ENCODE results near the gene C10orf120. TPM values are rescaled to one million over a fixed set of nuclear protein-coding genes. Genes with fewer than 3 reads are reported as not detected.

Gene C10orf120
- total RNA-seq, 1 donor from 2014 or later: not detected

DNA sequence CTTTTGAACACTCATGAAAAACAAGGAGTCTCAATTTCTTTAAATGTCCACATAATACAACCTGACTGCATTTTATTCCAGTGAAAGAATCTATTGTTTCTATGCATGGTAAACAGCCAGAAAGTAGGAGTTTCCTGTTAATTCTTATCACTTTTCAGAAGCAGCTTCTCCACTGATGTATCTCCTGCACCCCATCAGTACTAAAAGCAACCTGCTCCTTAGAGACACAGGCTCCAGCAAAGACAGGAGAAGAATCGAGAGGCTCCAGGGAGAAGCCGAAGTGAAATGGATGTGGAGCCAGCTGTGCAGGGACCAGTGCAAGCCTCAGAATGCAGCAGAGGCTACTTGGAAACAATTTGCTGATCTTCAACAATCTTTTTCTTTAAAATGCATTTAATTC is 16.4 kb upstream of the C10orf120 start:
- DNase-seq: no peak
- Mint-ChIP-seq H3K9me3 (no peaks in the 10 kb centered on the region), H3K27ac (no peak overlapping the region), H3K36me3 (ENCODE audit: low read depth) (no peaks in the 10 kb centered on the region), H3K4me1 (no peaks in the 10 kb centered on the region), H3K27me3 (peaks cover 1% of the 10 kb centered on the region), H3K4me3 (no peak overlapping the region)
- intact Hi-C loops (cut with micrococcal nuclease): no loop called here

GRCh38 chr10:122715576-122715975 is 15.9 kb upstream of the C10orf120 start:
- Mint-ChIP-seq H3K4me1 (no peaks in the 10 kb centered on the region), H3K27ac (no peak overlapping the region)
- no peak for DNase-seq

GRCh38 chr10:122713091-122713885 is 13.6 kb upstream of the C10orf120 start:
- no peak for DNase-seq
- intact Hi-C loops (cut with micrococcal nuclease): no loop called here
- Mint-ChIP-seq H3K4me1 (no peaks in the 10 kb centered on the region), H3K36me3 (ENCODE audit: low read depth) (no peaks in the 10 kb centered on the region), H3K9me3 (no peaks in the 10 kb centered on the region), H3K27ac (no peak overlapping the region), H3K27me3 (peaks cover 6% of the 10 kb centered on the region), H3K4me3 (no peak overlapping the region)

More at GRCh38 chr10:122715576-122715975, 15.9 kb upstream of the C10orf120 start:
- Mint-ChIP-seq H3K4me3 (no peak overlapping the region), H3K9me3 (no peaks in the 10 kb centered on the region), H3K27me3 (peaks cover 1% of the 10 kb centered on the region), H3K36me3 (ENCODE audit: low read depth) (no peaks in the 10 kb centered on the region)
- intact Hi-C loops (cut with micrococcal nuclease): no loop called here

- Mint-ChIP-seq H3K9me3 (no peaks in the 10 kb centered on the region), H3K27ac (no peak overlapping the region), H3K27me3 (peaks cover 9% of the 10 kb centered on the region), H3K4me1 (no peaks in the 10 kb centered on the region), H3K4me3 (no peak overlapping the region), H3K36me3 (ENCODE audit: low read depth) (no peaks in the 10 kb centered on the region)
- intact Hi-C loops (cut with micrococcal nuclease): no loop called here
- no peak for DNase-seq
These were observed 10.9 kb upstream of the C10orf120 start for GRCh38 chr10:122710576-122710975.

- Mint-ChIP-seq H3K36me3 (ENCODE audit: low read depth) (no peaks in the 10 kb centered on the region), H3K4me1 (no peaks in the 10 kb centered on the region), H3K27me3 (peaks cover 8% of the 10 kb centered on the region), H3K4me3 (no peak overlapping the region), H3K9me3 (no peaks in the 10 kb centered on the region), H3K27ac (no peak overlapping the region)
- no peak for DNase-seq
- intact Hi-C loops (cut with micrococcal nuclease): no loop called here
These were observed 10.3 kb upstream of the C10orf120 start for GRCh38 chr10:122709971-122710370.

GRCh38 chr10:122707535-122707934 is 7.9 kb upstream of the C10orf120 start:
- peaks cover 8% of the 10 kb centered on the region for H3K27me3 Mint-ChIP-seq
- no peak overlapping the region for H3K27ac Mint-ChIP-seq
- no peaks in the 10 kb centered on the region for H3K36me3 Mint-ChIP-seq (ENCODE audit: low read depth)
- no peak overlapping the region for H3K4me3 Mint-ChIP-seq
- intact Hi-C loops (cut with micrococcal nuclease): no loop called here
- no peaks in the 10 kb centered on the region for H3K4me1 Mint-ChIP-seq
- H3K9me3 Mint-ChIP-seq: no peaks in the 10 kb centered on the region
- no peak for DNase-seq

GRCh38 chr10:122706947-122707346 is 7.3 kb upstream of the C10orf120 start:
- H3K36me3 Mint-ChIP-seq (ENCODE audit: low read depth): no peaks in the 10 kb centered on the region
- intact Hi-C loops (cut with micrococcal nuclease): no loop called here
- H3K27me3 Mint-ChIP-seq: peaks cover 8% of the 10 kb centered on the region
- no peak for DNase-seq
- H3K27ac Mint-ChIP-seq: no peak overlapping the region
- H3K9me3 Mint-ChIP-seq: no peaks in the 10 kb centered on the region
- no peaks in the 10 kb centered on the region for H3K4me1 Mint-ChIP-seq
- H3K4me3 Mint-ChIP-seq: no peak overlapping the region

DNA sequence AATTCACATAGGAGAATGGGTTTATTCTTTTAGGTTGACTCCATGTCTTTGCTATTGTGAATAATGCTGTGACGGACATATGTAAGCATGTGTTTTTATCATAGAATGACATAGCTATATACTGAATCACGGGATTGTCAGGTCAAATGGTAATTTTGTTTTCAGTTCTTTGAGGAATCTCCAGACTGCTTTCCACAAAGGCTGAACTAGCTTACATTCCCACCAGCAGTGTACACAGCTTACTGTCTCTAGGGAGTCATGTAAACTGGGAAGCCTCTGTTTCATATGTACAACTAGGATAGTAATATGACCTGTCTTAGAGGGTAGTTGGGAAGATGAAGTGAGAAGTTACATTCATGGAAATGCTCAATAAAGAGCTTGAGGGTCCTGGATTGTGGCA is 6.8 kb upstream of the C10orf120 start:
- H3K4me3 Mint-ChIP-seq: no peak overlapping the region
- H3K9me3 Mint-ChIP-seq: no peaks in the 10 kb centered on the region
- H3K27me3 Mint-ChIP-seq: peaks cover 10% of the 10 kb centered on the region
- H3K36me3 Mint-ChIP-seq (ENCODE audit: low read depth): no peaks in the 10 kb centered on the region
- H3K4me1 Mint-ChIP-seq: no peaks in the 10 kb centered on the region
- intact Hi-C loops (cut with micrococcal nuclease): no loop called here
- DNase-seq: no peak
- H3K27ac Mint-ChIP-seq: no peak overlapping the region

DNA sequence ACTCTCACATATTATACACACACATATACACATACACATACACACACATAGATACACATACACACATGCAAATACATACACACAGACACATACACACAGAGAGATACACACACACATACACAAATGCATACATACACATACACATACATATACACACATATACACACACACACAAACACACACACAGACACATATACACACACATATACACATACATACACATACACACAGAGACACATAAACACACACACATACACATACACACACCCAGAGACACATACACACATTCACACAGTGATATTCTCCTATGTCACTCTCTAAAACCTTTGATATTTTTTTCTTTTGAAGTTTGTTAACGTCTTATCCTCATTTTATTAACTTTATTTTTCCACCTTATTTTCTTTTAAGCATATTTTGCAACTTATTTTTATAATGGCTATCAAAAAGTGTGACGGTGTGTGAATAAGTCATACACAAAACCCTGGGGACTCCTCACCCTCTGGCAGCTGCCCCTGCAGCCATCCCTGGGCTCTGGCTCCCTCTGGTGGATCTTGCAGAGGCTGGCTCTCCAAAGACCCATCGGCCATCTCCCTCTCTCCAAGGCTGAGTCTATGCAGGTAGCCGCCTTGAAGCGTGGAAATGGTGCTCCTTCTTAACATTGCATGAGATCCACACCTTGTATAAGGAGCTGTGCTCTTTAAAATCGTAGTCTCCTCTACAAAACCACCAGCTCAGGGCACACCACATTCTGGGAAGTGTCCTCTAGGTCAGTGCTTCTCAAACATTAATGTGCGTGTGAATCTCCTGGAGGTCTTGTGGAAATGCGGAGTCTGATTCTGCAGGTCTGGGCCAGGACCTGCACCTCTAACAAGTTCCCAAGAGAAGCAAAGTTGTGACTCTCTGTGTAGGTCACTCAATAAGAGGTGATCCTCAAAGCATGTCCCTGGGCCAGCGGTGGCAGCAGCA is 4.1 kb upstream of the C10orf120 start:
- no peaks in the 10 kb centered on the region for H3K9me3 Mint-ChIP-seq
- no peaks in the 10 kb centered on the region for H3K4me1 Mint-ChIP-seq
- H3K27ac Mint-ChIP-seq: no peak overlapping the region
- peak; percentile 81 for DNase-seq
- peaks cover 5% of the 10 kb centered on the region for H3K27me3 Mint-ChIP-seq
- intact Hi-C loops (cut with micrococcal nuclease): no loop called here
- no peak overlapping the region for H3K4me3 Mint-ChIP-seq
- no peaks in the 10 kb centered on the region for H3K36me3 Mint-ChIP-seq (ENCODE audit: low read depth)

DNA sequence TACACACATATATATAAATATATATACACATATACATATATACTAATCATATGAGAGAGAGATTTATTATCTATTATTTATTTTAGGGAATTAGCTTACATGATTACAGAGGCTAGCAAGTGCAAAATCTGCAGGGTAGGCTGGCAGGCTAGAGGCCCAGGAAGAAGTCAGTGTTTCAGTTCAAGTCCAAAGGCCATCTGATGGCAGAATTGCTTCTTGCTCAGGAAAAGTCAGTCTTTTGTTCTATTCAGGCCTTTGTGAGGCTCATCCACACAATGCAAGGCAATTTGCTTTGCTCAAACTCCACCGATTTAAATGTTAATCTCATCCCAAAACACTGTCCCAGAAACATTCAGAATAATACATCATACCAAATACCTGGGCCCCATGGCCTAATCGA is 2.6 kb upstream of the C10orf120 start:
- DNase-seq: no peak
- no peaks in the 10 kb centered on the region for H3K36me3 Mint-ChIP-seq (ENCODE audit: low read depth)
- peaks cover 2% of the 10 kb centered on the region for H3K27me3 Mint-ChIP-seq
- no peak overlapping the region for H3K27ac Mint-ChIP-seq
- no peak overlapping the region for H3K4me3 Mint-ChIP-seq
- H3K4me1 Mint-ChIP-seq: no peaks in the 10 kb centered on the region
- intact Hi-C loops (cut with micrococcal nuclease): no loop called here
- no peaks in the 10 kb centered on the region for H3K9me3 Mint-ChIP-seq

GRCh38 chr10:122701652-122702051 is 2.0 kb upstream of the C10orf120 start:
- H3K4me1 Mint-ChIP-seq: no peaks in the 10 kb centered on the region
- no peaks in the 10 kb centered on the region for H3K9me3 Mint-ChIP-seq
- DNase-seq: no peak
- intact Hi-C loops (cut with micrococcal nuclease): no loop called here
- H3K27me3 Mint-ChIP-seq: peaks cover 4% of the 10 kb centered on the region
- H3K27ac Mint-ChIP-seq: no peak overlapping the region
- H3K36me3 Mint-ChIP-seq (ENCODE audit: low read depth): no peaks in the 10 kb centered on the region
- no peak overlapping the region for H3K4me3 Mint-ChIP-seq

DNA sequence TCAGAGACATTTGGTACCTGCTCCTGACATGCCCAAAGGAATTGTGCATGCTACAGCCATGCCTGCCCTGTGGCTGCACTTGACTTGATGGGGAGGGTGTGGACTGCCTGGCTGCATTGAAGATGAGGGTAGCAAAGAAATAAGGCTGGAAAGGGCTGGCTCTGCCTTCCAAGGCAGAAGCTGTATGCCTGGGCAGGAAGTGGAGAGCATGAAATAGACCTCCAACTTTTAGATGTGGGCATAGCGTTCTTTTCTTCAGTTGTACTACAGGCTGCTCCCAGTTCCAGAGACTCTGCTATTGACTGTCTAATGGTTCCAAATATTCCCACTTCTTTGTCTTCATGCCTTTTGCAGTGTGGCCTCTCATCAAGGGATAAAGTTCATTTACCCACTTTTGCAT is 3.0 kb downstream of the C10orf120 start:
- no peak for DNase-seq
- no peak overlapping the region for H3K27ac Mint-ChIP-seq
- peaks cover 2% of the 10 kb centered on the region for H3K27me3 Mint-ChIP-seq
- H3K4me3 Mint-ChIP-seq: no peak overlapping the region
- H3K4me1 Mint-ChIP-seq: no peaks in the 10 kb centered on the region
- no peaks in the 10 kb centered on the region for H3K36me3 Mint-ChIP-seq (ENCODE audit: low read depth)
- intact Hi-C loops (cut with micrococcal nuclease): no loop called here
- no peaks in the 10 kb centered on the region for H3K9me3 Mint-ChIP-seq

- H3K4me3 Mint-ChIP-seq: no peak overlapping the region
- H3K27ac Mint-ChIP-seq: no peak overlapping the region
- peaks cover 2% of the 10 kb centered on the region for H3K27me3 Mint-ChIP-seq
- intact Hi-C loops (cut with micrococcal nuclease): no loop called here
- DNase-seq: no peak
- no peaks in the 10 kb centered on the region for H3K9me3 Mint-ChIP-seq
- no peaks in the 10 kb centered on the region for H3K4me1 Mint-ChIP-seq
- H3K36me3 Mint-ChIP-seq (ENCODE audit: low read depth): no peaks in the 10 kb centered on the region
These were observed 6.9 kb downstream of the C10orf120 start for GRCh38 chr10:122692744-122693143.

DNA sequence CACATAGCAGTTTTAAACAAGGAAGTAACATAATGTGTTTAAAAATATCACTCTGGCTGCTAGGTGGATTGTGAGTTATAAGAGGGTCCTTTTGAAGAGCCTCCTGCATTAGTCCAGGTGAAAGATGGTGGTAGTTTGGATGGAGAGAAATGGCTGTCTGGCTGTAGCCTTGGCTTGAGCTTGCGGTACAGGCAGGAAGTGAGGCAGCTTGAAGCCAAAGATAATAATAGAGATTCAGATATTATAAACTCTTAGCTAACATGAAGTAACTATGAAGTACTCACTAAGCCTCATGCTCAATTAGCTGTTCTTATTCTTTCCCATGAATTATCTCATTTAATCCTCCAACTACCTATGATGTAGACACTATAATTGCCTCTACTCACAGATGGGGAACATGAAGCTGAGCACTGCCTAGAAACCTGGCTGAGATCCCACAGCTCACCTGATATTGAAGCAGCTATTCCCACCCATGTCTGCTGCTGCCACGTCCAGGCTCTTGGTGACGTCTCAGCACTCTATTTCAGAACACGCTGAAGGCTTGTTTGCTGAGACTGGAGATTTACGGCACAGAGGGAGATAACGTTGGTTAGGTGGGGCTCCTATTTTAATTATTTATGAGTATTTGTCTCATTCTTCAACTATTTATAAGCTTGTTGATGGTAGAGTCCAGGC is 10.4 kb downstream of the C10orf120 start:
- Mint-ChIP-seq H3K9me3 (no peaks in the 10 kb centered on the region), H3K36me3 (ENCODE audit: low read depth) (no peaks in the 10 kb centered on the region), H3K4me1 (no peaks in the 10 kb centered on the region), H3K27ac (no peak overlapping the region), H3K4me3 (no peak overlapping the region), H3K27me3 (peaks cover 2% of the 10 kb centered on the region)
- intact Hi-C loops (cut with micrococcal nuclease): no loop called here
- DNase-seq: no peak

All from activated CD4-positive, alpha-beta T cell treated with anti-CD3 and anti-CD28 coated beads, Interleukin-2, amount 10 ng/mL, durations not matched to agents 24 days and 14 days (primary cell).